RWPE1 (cell line): ENCODE results near the gene COX4I1.

Source experiments
- CTCF ChIA-PET: fragments of 350-600 bp; sonication (Branson Sonifier 250); formaldehyde crosslinking; extraction: SDS; loops from one replicate; lab custom pipeline; 2021; lab: Yijun Ruan, JAX
- POLR2A ChIA-PET: fragments of 400-600 bp; formaldehyde crosslinking; extraction: SDS; loops from one replicate; lab custom pipeline; 2020; ENCODE audit warnings: antibody characterized with exemption; ENCODE audit not compliant: low non-redundant PET; lab: Yijun Ruan, JAX
- DNase-seq: peaks from one replicate; pipeline ENCODE4 v3.0.0; 2012; ENCODE audit warnings: low spot score
- H3K27ac ChIP-seq: fragments of 450-650 bp; 2 replicates; pipeline ENCODE4 v1.5.1; 2017
- TF ChIP-seq, protein P1 (sequence below): fragments of 450-650 bp; conservative IDR thresholded peaks from 2 replicates; pipeline ENCODE4 v1.5.1; 2017; ENCODE audit warnings: low read depth, mild to moderate bottlenecking

The COX4I1 gene

DNA sequence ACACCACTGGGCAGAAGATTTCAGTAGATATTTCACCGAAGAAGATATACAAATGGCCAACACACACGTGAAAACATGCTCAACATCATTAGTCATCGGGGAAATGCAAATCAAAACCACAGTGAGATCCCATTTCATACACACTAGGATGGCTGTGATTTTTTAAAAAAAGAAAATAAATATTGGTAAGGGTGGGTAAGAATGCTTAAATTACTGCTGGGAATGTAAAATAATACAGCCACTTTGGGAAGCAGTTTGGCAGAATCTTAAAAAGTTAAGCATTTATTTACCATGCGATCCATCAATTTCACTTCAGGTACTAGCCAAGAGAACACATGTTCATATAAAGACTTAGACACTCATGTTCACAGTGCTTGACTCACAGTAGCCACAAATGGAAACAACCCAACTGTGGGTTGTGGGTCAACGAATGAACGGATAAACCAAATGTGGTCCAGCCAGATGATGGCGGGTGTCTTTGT, 42.1 kb upstream of the COX4I1 start:
- POLR2A ChIA-PET: no interaction called here
- CTCF ChIA-PET: no interaction called here

DNA sequence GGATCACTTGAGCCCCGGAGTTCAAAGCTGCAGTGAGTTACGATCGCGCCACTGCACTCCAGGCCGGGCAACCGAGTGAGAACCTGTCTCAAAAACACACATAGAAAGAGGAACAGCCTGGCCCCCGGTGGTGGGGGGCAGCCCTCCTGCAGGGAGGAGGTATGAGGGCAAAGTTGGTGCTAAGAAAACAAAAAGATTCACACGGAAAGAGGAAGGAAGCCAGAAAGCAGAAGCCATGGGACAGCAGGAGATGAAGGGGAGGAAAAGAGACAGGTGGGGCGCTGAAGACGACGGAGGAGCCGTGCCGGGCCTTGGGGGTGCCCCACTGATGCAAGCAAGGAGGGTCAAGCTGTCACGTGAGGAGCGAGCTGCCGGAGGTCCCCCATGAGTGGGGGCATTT, 40.4 kb upstream of the COX4I1 start:
- no peak for DNase-seq
- ChIA-PET POLR2A (no interaction called here), CTCF (interaction anchor here (0.6 to 1.6 kb wide), 12 partner anchors 16 to 640 kb away, joined by 3 to 7 read pairs (median 3); no protein-coding TSS in a partner anchor)
- TF ChIP-seq, protein P1, sequence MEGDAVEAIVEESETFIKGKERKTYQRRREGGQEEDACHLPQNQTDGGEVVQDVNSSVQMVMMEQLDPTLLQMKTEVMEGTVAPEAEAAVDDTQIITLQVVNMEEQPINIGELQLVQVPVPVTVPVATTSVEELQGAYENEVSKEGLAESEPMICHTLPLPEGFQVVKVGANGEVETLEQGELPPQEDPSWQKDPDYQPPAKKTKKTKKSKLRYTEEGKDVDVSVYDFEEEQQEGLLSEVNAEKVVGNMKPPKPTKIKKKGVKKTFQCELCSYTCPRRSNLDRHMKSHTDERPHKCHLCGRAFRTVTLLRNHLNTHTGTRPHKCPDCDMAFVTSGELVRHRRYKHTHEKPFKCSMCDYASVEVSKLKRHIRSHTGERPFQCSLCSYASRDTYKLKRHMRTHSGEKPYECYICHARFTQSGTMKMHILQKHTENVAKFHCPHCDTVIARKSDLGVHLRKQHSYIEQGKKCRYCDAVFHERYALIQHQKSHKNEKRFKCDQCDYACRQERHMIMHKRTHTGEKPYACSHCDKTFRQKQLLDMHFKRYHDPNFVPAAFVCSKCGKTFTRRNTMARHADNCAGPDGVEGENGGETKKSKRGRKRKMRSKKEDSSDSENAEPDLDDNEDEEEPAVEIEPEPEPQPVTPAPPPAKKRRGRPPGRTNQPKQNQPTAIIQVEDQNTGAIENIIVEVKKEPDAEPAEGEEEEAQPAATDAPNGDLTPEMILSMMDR: no peak
- H3K27ac ChIP-seq: peak overlapping the region; percentile 19; the same call in 1 of the 2 replicates

More for the DNA sequence above, 42.1 kb upstream of the COX4I1 start:
- DNase-seq: no peak
- peak overlapping the region; percentile 99 for H3K27ac ChIP-seq
- TF ChIP-seq, protein P1: no peak

DNA sequence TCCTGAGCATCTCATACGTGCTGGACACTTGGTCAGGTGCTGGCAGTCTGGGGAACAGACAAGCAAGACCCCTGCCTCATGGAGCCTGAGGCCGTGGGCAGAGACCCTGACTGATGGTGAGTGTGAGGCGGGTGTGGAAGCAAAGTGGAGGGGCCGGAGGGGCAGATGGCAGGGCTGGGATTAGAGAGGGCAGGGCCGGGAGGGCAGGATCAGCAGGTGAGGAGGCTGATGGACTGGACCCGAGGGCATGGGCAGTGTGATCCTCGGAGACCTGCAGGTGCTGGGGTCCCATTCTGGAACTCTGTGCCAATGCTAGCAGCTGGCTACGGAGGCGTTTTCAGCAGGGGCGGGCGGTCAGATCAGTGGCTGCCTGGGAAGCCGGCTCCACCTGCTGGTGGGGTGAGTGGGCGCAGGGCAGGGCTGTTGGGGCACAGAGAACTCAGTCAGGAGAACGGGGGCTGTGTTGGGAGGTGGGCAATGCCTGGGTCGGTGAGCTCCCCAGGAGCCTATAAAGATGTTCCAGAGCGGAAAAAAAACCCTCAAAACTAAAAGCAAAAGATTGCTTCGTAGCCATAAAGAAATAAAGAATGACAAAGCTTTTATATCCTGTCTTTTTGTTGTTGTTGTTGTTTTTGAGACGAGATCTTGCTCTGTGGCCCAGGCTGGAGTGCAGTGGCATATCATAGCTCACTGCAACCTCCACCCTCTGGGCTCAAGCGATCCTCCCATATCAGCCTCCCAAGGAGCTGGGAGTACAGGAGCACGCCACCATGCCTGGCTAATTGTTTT, 39.7 kb upstream of the COX4I1 start:
- TF ChIP-seq, protein P1: peak; percentile 43
- peak overlapping the region; percentile 19; the same call in 1 of the 2 replicates for H3K27ac ChIP-seq
- no peak for DNase-seq
- CTCF ChIA-PET: interaction anchor here (0.6 to 1.6 kb wide), 14 partner anchors 13 to 641 kb away, joined by 3 to 7 read pairs (median 4); no protein-coding TSS in a partner anchor
- POLR2A ChIA-PET: no interaction called here

DNA sequence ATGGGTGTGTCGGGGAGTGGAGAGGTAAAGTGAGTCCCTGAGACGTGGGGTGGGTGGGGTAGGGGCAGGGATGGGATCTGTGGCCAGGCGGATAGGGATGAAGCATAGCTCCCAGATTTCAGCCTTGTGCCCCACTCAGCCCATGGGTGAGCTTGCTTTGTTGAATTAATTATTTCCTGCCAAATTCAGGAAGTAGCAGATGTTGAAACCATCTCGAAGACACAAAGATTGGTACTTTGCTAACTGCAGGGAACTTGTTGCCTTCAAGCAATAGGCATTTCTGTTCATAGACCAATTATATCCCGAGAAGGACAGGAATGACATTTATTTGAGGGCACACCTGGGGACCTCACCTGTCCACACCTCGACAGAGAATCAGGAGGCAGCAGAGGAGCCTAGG, 37.6 kb upstream of the COX4I1 start:
- no peak for DNase-seq
- CTCF ChIA-PET: interaction anchor here (1.8 kb wide), 1 partner anchor 87 kb away, joined by 4 read pairs; no protein-coding TSS in a partner anchor
- TF ChIP-seq, protein P1: no peak
- POLR2A ChIA-PET: no interaction called here
- H3K27ac ChIP-seq: no peak overlapping the region

DNA sequence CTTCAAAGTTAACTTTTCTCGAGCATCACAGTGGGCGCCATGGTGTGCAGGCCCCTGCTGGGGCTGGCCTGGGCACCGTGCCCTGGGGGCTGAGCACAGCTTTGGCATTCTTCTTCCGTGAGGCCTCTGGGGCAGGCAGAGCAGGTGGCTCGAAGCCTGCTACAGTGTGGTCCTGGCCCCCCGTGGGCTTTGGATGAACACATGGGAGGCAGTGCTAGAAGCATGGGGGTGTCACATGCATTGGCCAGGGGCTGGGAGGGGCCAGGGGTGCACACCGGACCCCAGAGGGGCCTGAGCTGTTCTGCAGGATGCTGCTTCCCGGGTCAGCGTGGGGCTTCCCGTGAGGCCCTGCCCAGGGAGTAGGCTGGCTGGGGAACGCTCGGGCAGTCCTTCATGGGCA, 36.5 kb upstream of the COX4I1 start:
- no peak for DNase-seq
- ChIA-PET CTCF (interaction anchor here (0.8 kb wide), 1 partner anchor 15 kb away, joined by 3 read pairs; no protein-coding TSS in a partner anchor), POLR2A (no interaction called here)
- no peak overlapping the region for H3K27ac ChIP-seq
- TF ChIP-seq, protein P1: no peak

DNA sequence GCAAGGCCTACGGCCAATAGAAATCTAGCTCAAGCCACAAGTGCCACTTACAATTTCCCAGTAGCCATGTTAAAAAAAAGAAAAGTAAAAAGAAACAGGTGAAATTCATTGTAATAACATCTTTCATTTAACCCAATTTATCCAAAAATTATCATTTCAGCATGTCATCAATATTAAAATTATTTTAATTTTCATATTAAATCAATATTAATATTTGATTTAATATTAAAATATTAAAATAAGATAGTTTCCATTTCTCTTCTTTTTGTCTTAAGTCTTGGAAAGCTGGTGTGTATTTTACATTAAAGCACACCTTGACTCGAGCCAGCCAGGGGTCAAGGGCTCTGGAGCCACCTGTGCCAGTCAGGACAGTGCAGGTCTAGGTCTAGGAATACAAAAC, 35.9 kb upstream of the COX4I1 start:
- CTCF ChIA-PET: no interaction called here
- POLR2A ChIA-PET: no interaction called here
- TF ChIP-seq, protein P1: no peak
- H3K27ac ChIP-seq: no peak overlapping the region
- DNase-seq: no peak
